DMS53 treated with DMSO at 0.1 percent for 48 hours (cell line): ENCODE measurements around the gene TRAF5.
"Not testable (repeated sequence)": the region's sequence is repeated elsewhere in the genome, so short reads cannot be mapped to it uniquely, and the experiment has no call there.

Experiments used
- DNase-seq: peaks from one replicate; lab custom pipeline; 2025; ENCODE audit not compliant: unreplicated experiment; lab: John Stamatoyannopoulos, UW

TRAF5 gene

DNA sequence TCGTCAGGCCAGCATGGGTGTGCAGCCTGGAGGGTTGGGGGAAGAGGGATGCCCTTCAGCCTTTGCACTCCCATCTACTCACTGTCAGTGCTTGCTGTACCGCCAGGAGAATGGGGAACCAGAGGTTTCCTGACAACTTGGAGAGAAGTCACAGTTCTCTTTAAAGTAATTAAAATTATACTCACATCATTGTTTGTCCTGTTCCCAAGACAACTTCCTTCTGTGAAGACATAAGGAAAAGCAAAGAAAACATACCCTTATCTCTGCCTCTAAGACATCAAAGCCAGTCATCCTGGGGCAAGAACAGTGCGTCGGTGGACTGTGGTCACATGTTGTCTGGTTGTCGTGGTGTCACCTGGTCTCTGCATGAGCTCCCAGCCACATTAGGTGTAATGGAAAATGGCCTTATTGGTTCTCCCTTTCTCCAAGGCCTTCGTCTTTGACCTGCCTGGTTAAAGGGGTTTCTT is 17.6 kb downstream of the TRAF5 start:
- no peak for DNase-seq

DNA sequence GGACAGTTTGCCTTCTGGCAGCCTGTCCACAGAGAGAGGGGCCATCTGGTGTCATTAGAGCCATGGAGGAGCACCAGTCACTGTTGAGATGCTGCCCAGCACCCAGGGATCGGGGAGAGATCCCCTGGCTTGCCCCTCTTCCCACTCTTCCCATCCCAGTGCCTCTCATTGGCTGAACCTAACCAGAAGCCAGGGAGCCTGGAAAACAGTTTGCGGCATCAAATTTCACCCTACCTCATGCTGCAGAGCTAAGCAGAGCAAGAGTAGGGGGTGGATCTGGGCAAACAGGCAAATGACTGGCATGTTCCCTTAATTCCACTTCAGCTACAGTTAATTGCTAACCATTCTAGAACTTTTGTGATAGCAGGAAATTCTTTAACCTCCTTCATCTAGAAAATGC is 19.1 kb downstream of the TRAF5 start:
- no peak for DNase-seq

- DNase-seq = no peak
These were observed 20.6 kb downstream of the TRAF5 start for GRCh38 chr1:211347077-211347844.

DNA sequence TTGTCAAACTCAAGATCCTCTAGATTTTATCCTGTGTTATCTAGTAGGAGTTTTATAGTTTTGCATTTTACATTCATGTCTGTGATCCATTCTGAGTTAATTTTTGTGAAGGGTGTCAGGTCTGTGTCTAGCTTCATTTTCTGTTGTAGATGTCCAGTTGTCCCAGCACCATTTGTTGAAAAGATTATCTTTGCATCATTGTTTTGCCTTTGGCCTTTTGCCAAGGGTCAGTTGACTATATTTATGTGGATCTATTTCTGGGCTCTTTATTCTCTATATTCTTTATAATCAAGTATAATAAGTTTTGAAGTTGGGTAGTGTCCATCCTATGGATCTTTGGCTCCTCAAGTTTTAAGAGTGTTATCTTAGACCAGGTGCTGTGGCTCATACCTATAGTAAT is 21.9 kb downstream of the TRAF5 start:
- DNase-seq = no peak

- DNase-seq = no peak
These were observed 23.1 kb downstream of the TRAF5 start for GRCh38 chr1:211349741-211350140.

GRCh38 chr1:211352055-211352454 is 25.4 kb downstream of the TRAF5 start:
- DNase-seq = not testable (repeated sequence)

GRCh38 chr1:211352465-211352864 is 25.8 kb downstream of the TRAF5 start:
- DNase-seq = no peak

GRCh38 chr1:211352985-211353515 is 26.4 kb downstream of the TRAF5 start:
- DNase-seq = peak; percentile 65

DNA sequence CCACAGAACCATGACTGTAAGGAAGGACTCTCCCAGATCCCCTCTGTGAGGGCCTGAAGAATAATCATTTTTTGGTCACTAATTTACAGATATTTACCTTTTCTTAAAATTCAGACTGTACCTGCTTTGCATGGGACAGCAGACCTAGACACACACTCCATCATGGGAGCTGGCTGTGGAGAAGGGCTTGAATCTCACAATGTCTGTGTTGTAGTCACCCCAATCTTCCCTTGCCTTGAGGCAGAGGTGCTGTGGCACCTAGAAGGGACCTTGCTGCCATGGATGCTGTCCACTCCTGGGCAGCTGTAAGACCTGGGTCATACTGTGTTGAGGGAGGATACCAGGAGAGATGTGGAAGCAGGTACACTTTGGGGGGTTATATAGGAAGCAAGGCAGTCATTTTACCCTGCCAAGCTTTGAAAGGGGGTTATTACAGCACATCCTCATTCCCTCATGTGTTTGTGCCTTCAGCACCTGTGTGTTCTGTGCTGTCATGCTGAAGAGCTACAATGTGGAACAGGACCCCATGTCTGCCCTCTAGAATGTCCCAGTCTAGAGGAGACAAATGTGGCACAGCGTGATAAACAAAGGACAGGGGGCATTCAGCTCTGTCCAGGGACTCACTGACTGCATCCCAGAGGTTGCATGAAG is 27.1 kb downstream of the TRAF5 start:
- DNase-seq = no peak

DNA sequence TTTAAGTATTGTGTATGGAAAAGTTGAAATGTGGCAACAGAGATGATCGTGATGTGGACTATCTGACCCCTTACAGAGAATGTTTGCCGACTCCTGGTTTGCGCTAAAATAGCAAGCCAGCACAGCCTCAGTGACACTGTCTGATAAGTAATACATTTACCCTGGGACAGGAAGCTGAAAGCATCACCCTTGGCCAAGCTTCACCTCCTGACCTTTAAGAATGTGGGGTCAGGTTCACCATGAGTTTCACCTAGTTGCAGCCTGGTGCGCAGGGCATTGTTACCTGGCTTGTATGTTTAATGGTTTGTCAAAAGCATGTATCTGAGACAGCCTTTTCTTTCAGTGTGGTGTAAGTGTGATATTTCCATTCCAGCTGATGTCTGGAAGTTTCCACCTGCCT is 29.2 kb downstream of the TRAF5 start:
- no peak for DNase-seq

- DNase-seq = no peak
These were observed 30.2 kb downstream of the TRAF5 start for GRCh38 chr1:211356723-211357407.

GRCh38 chr1:211358685-211359084 is 32.1 kb downstream of the TRAF5 start:
- no peak for DNase-seq

DNA sequence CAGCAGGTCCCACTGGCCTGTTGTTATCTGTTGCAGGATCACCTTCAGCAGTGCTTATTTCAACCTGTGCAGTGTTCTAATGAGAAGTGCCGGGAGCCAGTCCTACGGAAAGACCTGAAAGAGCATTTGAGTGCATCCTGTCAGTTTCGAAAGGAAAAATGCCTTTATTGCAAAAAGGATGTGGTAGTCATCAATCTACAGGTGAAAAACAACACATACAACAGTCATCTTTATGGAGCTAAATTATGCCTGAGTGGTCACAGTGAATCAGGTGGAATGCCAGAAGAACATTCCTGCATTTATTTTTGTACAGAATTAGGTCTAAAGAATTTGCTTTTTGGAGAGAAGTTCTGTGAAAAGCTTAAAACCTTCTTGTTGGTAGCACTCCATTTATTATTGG is 33.2 kb downstream of the TRAF5 start:
- no peak for DNase-seq

DNA sequence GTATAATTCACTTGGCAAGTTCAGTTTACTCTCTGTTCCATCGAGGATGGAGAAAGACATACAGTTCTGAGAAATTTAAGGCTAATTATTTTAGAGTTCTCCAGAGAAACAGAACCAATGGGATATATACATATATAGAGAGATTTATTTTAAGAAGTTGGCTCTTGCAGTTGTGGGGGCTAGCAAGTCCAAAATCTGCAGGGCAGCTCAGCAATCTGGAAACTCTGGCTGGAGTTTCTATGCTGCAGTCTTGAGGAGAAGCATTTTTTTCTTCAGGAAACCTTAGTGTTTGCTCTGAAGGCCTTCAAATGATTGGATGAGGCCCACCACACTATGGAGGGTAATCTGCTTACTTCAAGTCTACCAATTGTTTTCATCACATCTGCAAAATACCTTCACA is 34.6 kb downstream of the TRAF5 start:
- no peak for DNase-seq

DNA sequence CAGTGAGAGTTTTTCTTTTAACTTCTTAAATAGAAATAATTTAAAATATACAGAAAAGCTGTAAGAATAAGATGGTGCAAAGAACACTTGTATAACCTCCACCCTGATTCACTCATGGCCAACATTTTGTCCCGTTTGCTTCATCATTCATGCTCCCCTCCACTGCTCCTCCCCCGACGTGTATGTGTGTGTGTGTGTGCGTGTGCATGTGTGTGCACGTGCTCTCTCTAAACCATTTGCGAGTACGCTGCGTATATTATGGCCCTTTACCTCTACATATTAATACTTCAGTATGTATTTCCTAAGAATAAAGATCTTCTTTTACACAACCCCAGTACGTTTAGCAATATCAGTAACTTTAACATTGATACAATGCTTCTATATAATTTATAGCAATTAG is 43.0 kb downstream of the TRAF5 start:
- DNase-seq = no peak

GRCh38 chr1:211370669-211371068 is 44.0 kb downstream of the TRAF5 start:
- no peak for DNase-seq

GRCh38 chr1:211371406-211372105 is 44.9 kb downstream of the TRAF5 start:
- peak; percentile 42 for DNase-seq

DNA sequence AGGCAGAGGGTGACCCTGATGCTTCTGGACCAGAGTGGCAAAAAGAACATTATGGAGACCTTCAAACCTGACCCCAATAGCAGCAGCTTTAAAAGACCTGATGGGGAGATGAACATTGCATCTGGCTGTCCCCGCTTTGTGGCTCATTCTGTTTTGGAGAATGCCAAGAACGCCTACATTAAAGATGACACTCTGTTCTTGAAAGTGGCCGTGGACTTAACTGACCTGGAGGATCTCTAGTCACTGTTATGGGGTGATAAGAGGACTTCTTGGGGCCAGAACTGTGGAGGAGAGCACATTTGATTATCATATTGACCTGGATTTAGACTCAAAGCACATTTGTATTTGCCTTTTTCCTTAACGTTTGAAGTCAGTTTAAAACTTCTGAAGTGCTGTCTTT is 45.8 kb downstream of the TRAF5 start:
- no peak for DNase-seq

DNA sequence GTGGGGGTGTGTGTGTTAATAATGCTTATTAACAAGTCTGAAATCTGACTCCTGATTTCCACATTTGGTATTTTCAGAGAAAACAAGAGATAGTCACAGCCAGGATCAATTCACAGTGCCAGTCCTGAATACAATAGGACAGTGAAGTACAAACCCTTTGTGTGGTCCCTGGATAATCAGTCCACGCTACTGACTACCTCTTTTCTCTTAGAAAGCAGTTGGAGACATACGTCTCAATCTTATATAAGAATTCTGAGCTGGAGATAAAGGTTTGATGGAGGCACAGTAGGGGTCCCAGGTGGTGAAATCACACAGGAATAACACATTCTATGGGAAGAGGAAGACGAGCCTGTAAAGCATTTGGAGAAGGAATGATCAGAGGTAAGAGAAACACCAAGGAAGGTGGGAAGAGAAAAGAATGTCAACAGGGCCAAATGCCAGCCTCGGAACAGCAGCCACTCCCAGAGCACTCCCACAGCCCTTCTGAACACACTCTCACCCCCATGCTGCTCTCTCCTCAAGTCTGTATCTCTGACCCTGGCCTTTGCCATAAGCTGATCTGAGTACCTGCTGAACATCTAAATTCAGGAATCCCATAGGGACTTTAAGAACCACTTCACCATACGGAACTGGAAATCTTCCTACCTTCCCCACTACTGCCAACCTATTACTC is 48.6 kb downstream of the TRAF5 start:
- DNase-seq = no peak

DNA sequence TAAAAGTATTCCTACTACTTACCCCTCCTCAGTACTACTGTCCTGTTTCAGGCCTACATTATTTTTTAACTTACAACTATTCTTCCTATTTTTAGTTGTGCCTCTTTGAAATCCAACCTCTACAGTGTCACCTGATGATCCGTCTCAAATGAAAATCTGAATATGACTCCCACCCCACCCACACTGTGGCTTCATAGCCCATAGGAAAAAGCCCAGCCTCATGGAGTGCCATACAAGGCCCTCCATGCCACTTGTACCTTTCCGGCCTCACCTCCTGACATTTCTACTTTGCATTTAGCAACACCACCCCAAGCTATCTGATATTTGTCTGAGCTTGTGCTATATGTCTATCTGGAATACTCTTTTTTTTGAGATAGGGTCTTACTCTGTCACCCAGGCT is 49.3 kb downstream of the TRAF5 start:
- DNase-seq = no peak
